Activated CD8-positive, alpha-beta memory T cell treated with anti-CD3 and anti-CD28 coated beads, Interleukin-2, amount 50 U/mL, for 1 hour (primary cell): ENCODE data around the gene ERBB4.
"Not testable (repeated sequence)": the region's sequence is repeated elsewhere in the genome, so short reads cannot be mapped to it uniquely, and the experiment has no call there.

Experiments
- DNase-seq: peaks from one replicate; pipeline ENCODE4 v3.0.0-alpha.2; 2020; ENCODE audit errors: extremely low read depth

ERBB4 gene

DNA sequence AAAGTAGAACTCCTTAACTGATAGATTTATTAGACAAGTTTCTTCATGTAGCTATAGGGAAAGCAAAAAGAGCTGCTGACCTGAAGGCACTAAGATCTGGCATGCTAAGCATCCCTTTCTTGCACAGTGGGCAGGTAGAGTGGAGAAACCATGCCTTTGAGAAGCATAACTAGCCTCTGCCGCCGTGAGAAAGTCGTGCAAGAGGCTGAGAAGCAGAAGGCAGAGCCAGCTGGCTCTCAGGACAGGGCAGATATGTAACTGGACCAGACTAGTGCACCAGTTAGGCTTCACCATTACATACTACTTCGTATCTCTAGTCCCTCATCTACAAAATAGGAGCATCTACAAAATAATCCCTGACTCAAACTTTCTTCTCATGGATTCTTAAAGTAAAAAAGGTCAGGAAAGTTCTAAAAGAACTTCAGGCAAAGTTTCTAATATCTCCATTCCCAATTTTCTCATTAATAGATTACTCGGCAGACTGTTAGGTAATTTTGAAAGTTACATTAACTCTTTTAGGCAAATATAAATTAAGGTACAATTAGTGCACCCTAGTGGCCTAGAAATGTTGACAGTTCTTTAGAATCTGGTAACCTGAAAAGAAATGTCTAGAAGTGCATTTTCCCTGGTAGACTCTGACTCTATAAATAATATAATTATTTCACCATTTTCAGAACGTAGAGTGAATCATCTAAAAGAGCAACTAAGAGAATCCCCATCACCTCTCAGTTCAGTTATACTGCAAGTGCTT is 10.3 kb downstream of the ERBB4 start:
- no peak for DNase-seq

DNA sequence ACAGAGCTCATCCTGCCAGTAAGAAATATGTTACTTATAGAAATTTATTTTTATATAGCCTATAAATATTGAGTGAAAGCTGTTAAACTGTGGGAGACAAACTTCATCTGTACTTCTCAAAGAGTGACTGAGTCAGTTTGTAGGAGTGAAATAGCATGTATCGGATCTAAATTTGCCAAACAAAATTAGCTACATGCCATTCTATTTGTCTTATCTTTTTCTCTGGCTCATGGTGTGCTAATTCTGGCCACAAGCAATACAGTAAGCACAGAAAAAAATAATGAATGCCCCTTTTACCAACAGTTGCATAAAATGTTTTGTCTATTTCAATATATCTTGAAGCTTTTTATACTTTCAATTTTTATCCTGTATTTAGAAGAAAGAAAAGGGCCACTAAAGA is 12.5 kb downstream of the ERBB4 start:
- DNase-seq: no peak

DNA sequence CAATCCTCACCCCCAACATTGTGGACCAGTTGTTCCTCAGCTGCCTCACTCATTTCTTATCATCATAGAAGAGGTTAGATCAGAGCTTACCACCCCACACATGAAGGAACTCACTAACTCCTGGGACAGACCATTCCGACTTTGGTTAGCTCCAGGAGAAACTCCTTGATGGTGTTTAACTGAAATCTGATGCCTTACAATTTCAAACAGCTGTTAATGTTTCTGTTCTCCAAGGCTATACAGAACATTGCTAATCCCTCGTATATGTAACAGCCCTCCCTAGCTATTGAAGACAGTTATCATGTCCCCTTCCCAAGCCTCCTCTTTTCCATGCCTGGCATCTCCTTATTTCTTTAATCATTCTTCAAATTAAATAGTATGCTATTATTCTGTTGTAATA is 14.8 kb downstream of the ERBB4 start:
- DNase-seq: no peak

DNA sequence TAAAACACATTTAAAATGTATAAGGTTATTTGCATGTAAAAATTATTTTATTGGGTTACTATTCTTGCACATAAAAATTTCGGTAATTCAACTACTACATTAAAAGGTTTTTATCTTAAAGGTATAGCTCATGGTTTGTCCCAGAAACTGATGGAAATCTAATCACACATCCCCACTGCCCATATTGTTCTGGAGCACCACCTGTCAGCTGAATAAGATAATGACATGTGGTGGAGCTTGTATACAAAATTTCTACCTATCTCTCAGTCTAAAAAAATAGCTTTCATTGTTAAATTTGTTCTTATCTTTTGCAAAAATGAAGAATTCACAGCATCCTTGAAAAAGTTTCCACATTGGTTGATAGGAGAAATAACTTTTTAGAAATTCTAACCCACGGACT is 18.3 kb downstream of the ERBB4 start:
- DNase-seq: no peak

DNA sequence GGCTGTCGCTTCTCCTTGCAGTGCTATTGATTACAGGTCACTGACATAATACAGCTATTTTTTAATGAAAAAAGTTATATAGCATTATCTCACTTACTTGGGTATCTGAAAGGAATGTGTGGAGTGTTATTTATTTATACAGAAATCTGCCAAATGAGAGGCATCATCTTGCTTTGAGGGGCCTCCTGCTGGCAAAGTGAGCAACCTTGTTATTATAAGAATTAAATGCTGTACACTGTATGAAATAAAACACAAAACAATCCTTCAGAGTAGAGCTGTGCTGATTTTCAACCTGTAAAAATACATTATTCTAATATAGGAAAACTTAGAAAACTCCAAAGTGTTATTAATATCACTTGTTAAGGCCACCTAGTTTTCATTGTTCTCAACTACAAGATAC is 20.9 kb downstream of the ERBB4 start:
- DNase-seq: no peak

DNA sequence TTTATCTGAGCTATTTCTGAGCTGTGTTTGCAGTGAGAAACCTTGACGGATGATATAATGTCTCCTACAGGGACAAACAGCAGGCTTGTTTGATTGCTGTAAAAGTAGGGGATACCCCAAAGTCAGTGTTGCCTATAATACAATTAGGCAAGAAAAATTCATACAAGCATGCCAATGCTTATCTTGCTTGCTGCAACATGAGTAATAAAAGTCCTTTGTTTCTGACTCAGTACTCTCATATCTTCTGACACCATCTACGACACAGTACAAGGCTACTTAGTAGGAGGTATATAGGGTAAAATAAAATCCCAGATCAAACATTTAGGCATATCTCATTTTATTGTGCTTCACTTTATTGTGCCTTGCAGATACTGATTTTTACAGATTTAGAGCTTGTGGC is 33.0 kb downstream of the ERBB4 start:
- no peak for DNase-seq

DNA sequence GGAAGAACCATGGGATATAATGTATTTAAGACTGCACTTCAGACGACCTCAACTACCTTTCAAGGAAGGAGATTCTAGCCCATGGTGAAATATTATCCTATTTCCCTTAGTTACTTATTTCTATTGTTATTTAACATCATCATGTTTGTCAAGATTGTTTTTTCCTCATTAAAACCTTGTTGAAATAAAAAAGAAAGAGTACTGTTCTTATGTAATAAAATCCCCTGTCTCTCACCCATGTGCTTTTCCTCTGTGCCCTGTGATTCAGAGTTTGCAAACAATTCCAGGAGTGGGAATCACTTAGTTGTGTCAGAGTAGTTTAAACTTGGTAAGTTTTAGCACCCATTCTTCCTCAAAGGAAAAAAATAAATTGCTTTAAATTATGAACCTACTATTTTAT is 43.6 kb downstream of the ERBB4 start:
- no peak for DNase-seq

DNA sequence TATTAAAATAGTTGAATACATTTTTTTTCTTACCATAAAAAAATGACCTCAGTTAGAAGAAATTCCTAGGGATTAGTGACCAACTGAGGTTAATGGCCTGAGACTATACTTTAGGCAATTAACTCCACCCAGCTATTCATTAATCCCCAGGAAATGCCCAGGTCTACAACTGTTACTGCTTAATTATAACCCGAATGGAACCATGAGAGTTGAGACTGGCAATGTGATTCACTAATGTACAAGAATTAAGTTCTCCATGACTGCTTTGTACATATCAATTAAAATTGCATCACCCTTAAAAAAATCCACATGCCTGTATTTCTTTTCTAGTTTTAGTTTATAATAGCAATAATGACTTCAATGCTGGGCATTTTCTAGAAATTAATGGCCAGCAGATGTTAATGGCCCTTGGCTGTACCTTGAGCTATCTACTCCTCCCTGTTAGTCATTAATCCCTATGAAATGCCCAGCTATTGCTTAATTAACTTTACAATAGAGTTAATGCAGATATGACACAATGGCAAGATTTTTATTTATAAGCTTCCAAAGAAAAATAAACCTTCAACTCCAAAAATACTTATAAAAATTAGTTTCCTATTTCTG is 44.1 kb downstream of the ERBB4 start:
- no peak for DNase-seq

DNA sequence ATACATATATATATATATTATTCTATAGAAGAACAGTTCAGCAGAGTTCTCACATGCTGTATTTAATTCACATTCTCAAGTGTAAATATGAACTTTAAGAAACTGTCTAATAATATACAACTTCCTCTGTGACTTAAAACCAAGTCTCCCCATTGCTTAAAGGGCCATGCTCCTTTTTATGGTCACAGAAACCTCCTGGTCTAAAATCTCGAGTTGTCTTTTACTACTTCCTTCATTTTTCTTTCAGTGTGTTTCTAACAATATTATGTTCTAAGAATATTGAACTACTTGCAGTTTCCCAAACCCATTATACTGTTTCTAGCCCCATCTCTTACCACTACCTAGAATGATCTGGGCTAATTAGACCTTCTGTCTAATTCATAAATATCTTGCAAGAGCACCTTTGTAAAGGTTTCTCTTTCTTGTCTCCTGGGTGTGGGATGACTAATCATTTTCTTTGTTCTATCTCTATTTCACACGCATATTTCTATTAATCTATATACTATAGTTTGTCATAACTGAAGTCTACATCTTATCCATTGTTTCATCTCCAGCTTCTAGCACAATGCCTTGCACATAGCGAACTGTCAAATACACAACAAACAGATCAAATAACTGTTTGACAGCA is 48.8 kb downstream of the ERBB4 start:
- DNase-seq: no peak

DNA sequence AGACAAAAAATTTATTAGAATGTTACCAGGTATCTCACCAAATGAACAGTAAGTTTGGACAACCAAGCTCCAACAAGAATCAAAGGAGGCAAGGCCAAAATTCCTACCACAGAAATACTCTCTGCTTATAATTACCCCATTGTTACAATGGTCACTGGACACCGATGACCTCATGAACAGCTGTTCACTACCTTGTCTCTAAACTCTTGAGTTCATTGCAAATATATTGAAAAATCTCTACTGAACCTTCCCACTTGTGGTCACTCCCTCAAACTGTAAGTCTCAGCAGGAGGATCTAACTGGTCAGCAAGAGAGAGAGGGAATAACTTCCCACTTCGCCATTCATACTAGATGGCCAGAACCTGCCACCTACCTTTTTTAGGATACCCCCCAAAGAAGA is 50.0 kb downstream of the ERBB4 start:
- DNase-seq: no peak

DNA sequence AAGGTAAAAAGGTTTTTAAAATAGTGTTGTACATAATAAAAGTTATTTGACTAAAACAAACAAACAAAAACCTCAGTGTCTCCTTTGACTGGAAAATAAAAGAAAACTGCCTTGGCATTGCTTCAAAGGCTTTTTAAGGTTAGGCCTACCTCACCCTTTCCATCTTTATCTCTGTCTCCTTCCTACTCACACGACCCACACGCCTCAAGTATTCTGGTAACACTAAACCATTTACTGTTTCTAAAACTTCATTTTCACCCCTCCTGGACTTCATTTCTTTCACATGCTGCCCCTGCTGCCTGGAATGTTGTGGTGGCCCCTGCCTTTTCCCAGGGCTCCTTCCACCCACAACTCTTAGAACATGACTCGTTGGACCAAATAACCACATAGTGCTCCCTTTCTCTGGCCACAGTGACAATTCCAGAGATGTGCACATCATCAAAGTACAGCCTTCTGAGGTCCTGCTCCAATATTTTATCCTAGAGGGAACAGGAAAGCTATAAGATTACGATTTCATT is 54.0 kb downstream of the ERBB4 start:
- DNase-seq: no peak

DNA sequence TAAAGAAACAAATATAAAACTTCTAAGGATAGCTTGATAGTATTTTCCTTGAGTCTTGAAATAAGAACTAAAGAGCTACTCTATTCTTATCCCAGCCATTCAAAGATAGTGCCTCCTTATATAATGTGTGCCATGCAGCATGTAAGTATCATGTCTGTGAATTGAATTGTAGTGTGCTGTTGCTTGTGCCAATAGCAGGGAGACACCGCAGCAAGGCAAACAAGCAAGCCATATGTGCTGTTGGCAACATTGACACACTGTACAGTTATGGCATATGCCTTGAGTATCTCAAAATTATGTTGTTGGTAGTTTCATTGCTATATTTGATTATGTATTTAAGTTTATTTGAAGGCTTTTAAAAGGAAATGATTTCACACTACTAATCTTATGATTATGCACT is 58.2 kb downstream of the ERBB4 start:
- DNase-seq: no peak

DNA sequence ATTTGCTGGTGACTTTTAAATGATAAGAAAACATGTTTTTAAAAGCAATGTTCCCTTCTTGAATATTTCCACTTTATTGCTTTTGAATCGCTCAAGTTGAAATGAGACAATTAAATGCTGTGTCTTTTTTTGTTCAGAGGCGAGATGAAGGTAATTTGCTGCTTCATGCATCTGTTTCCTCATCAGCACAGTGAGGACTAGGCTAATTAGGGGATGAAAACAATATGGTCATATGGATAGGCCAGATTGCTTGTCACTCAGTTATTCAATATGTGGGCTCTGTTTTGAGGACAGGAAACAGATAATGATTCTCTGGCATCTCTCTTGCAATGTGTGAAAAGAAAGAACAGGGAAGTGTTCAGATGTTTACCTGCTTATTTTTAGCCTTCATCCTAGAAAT is 61.0 kb downstream of the ERBB4 start:
- DNase-seq: no peak

DNA sequence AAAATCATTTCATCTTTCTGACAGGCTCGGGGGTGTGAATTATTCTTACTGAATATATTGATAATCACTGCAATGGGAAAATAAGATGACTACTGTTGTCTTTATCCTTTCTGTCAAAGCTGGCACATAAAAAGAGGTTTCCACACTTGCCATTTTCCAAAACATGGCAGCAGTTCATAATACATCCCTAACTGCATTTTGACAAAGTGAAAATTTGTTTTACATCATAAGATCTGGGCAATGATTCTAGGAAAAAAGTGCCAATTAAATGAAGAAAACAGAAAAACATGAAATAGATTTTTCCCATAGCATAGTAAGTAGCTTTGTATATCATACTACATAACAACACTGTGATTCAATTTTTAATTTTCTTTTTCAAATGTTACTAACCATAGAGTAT is 65.4 kb downstream of the ERBB4 start:
- DNase-seq: no peak

DNA sequence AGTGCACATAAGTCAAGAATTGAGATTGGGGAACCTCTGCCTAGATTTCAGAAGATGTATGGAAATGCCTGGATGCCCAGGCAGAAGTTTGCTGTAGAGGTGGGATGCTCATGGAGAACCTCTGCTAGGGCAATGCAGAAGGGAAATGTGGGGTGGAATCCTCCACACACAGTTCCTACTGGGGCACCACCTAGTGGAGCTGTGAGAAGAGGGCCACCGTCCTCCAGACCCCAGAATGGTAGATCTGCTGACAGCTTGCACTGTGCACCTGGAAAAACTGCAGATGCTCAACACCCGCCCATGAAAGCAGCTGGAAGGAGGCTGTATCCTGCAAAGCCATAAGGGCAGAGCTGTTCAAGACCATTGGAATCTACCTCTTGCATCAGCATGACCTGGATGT is 71.1 kb downstream of the ERBB4 start:
- not testable (repeated sequence) for DNase-seq

DNA sequence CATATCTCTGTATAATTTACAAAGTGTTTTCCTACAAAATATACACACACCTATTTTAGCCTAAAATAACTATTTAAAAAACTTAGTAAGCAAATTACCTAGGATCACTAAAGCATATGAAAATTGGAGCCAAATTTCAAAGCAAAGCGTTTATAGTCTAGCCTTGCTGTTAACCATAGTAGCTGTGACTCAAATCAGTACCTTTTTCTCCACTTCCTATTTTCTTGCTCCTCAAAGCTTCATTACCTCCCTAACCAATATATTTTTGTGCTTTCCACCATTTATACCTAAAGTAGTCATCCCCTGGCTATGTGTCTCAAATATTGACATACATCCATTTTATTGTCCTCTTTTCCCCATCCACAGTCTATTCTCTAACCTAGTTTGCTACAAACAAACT is 73.1 kb downstream of the ERBB4 start:
- DNase-seq: no peak

DNA sequence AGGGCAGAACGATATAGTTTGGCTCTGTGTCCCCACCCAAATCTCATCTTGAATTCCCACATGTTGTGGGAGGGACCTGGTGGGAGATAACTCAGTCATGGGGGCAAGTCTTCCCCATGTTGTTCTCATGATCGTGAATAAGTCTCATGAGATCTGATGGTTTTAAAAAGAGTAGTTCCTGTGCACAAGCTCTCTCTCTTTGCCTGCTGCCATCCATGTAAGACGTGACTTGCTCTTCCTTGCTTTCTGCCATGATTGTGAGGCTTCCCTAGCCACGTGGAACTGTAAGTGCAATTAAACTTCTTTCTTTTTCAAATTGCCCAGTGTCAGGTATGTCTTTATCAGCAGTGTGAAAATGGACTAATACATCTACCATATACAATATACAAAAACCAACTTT is 76.9 kb downstream of the ERBB4 start:
- not testable (repeated sequence) for DNase-seq

DNA sequence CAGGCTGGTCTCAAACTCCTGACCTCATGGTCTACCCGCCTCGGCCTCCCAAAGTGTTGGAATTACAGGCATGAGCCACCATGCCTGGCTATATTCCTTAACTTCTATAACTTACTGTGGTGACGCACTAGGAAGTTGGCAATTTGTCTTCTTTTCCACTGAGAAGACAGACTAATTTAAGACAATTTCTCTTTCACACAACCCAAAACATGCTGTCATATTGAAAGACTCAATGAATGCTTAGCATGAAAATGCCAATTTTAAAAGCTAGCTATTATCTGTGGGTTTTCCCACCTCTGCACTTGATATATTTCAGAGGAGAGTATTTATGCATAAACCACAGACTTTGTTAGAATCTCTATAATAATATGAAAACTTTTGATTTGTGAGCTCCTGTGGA is 84.5 kb downstream of the ERBB4 start:
- no peak for DNase-seq

DNA sequence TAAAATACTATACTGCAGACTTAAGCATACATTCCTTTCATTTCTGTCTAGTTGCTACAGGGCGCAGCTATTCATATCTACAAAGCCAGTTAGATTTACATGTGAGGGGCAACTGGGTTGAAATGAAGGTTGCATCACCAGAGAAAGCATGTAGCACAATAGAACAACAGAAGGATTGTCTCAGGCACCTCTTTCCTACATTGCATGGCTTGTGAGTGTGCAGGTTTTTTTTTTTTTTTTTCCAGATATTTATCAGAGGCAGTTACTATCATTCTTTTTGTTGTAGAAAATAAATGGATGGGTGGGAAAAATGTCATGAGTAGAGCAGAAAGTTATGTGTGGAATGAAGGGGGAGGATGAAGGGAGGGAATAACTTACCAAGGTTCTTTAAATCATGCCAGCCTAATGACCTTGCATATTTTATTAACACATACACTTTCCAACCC is 86.8 kb downstream of the ERBB4 start:
- DNase-seq: no peak

DNA sequence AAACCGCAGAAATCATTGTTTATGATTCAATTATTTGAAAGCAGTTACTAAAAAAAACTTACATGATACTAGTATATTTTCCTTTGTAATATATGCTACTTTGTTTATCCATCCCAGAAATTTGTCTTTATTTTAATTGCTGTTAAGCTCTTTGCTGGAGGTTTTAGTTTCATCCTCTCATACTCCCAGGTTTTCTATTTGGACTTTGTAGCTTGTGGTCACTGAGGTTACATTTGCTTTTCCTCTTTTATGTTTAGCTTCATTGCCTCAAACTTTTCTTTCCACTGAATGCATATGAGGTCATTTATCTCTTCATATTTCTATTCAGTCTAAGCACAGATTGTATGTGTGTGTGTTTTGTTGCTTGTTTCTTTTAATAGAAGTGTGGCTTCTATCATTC is 89.9 kb downstream of the ERBB4 start:
- DNase-seq: no peak

DNA sequence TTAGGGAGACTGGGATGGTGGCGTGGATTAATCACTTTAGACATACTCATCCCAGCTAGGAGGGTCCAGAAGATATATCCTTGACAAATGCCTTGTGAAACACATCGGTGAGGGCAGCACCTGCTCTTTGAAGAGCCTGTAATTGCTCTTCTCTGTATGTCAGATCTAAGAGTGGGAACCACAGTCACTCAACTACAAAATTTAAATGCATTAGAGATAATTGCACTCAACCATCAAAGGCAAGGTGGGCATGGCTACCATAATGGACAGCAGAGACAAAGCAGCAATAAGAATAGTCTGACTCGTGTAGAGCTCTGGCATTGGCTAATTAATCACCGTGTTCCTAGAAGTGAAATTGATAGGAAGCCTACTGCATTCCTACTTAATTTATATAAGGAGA is 96.8 kb downstream of the ERBB4 start:
- DNase-seq: no peak

DNA sequence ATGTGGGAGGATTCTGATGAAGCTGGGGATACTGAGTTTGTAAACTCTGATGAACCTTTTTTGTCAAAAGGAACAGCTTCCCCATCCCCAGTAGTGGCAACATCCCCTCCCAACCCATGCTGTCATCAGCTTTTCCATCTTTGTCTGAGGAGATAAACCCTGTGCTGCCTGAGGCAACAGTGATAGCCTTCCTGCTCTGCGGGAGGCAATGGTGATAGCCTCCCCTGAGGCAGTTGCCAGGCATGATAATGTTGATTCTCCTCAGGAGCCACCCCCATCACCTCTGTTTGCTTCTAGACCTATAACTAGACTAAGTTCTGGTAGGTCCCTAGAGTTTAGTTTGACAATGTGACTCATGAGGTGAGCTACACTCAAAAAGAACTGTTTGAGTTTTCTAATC is 97.5 kb downstream of the ERBB4 start:
- no peak for DNase-seq
